AG04450 (cell line): ENCODE measurements around the gene CDC25A. TPM values are rescaled to one million over a fixed set of nuclear protein-coding genes. Genes with fewer than 3 reads are reported as not detected.
"Not testable (repeated sequence)": the region's sequence is repeated elsewhere in the genome, so short reads cannot be mapped to it uniquely, and the experiment has no call there.

Experiments
- CTCF ChIA-PET: fragments of 300-600, 350-600 bp; formaldehyde crosslinking; extraction: SDS; loops from one replicate; lab custom pipeline; 2022; ENCODE audit warnings: antibody characterized with exemption, inconsistent platforms; lab: Charles Lee
- POLR2A ChIA-PET: fragments of 350-600 bp; formaldehyde crosslinking; extraction: SDS; loops from one replicate; lab custom pipeline; 2021; ENCODE audit warnings: antibody characterized with exemption, inconsistent platforms; lab: Yijun Ruan, JAX
- DNase-seq: peaks from one replicate; pipeline ENCODE4 v3.0.0-alpha.2; 2011; ENCODE audit warnings: low read depth, low spot score
- H3K27ac ChIP-seq: one replicate; pipeline ENCODE4 v1.5.1; 2012; ENCODE audit warnings: low read depth, low read length, control low read depth
- H3K27me3 ChIP-seq: one replicate; pipeline ENCODE4 v1.6.0; 2012; ENCODE audit warnings: low read length; ENCODE audit not compliant: control insufficient read depth, insufficient read depth
- H3K4me3 ChIP-seq: 2 replicates; pipeline ENCODE4 v1.5.1; 2011; ENCODE audit warnings: mild to moderate bottlenecking, low read depth, low read length, control low read depth
- H3K9me3 ChIP-seq: 2 replicates; pipeline ENCODE4 v1.5.1; 2012; ENCODE audit warnings: low read length; ENCODE audit not compliant: control insufficient read depth, insufficient read depth
- polyA plus RNA-seq: library from polyadenylated mRNA; depleted of rRNA; stranded (reverse); fragments of >200 nt; gene quantifications from 2 replicates; pipeline ENCODE4 v1.2.3, GENCODE V29; 2011
- TF ChIP-seq, protein P1 (sequence below): IDR thresholded peaks from 2 replicates; pipeline ENCODE4 v1.5.1; 2011; ENCODE audit warnings: low read depth, low read length, control low read depth, inconsistent platforms

Gene CDC25A
- polyA plus RNA-seq, 1 experiment: 2.1 TPM

DNA sequence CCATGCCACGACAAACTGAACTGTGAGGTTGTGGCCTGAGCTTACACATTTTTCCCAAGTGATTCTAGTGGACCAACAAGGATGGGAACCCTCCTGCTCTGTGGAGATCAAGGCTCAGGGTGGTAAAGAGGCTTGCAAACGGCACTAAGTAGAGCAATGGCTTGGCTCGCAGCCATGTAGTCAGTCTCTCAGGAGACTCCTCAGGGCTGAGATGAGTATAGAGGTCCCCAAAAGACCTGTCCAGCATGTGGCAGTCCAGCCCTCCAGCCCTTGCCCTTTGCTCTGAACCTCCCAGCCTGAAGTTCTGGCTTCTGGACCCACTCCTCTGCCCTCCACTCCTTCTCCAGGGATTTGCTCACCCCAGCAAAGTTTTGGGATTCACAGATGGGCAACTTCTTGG lies 26.8 kb upstream of the CDC25A start:
- Histone ChIP-seq H3K9me3 (no peaks in the 10 kb centered on the region), H3K27ac (no peak overlapping the region), H3K27me3 (peaks cover 35% of the 10 kb centered on the region), H3K4me3 (no peak overlapping the region)
- no peak for DNase-seq
- CTCF ChIA-PET: no interaction called here
- POLR2A ChIA-PET: no interaction called here
- TF ChIP-seq, protein P1, sequence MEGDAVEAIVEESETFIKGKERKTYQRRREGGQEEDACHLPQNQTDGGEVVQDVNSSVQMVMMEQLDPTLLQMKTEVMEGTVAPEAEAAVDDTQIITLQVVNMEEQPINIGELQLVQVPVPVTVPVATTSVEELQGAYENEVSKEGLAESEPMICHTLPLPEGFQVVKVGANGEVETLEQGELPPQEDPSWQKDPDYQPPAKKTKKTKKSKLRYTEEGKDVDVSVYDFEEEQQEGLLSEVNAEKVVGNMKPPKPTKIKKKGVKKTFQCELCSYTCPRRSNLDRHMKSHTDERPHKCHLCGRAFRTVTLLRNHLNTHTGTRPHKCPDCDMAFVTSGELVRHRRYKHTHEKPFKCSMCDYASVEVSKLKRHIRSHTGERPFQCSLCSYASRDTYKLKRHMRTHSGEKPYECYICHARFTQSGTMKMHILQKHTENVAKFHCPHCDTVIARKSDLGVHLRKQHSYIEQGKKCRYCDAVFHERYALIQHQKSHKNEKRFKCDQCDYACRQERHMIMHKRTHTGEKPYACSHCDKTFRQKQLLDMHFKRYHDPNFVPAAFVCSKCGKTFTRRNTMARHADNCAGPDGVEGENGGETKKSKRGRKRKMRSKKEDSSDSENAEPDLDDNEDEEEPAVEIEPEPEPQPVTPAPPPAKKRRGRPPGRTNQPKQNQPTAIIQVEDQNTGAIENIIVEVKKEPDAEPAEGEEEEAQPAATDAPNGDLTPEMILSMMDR: no peak

DNA sequence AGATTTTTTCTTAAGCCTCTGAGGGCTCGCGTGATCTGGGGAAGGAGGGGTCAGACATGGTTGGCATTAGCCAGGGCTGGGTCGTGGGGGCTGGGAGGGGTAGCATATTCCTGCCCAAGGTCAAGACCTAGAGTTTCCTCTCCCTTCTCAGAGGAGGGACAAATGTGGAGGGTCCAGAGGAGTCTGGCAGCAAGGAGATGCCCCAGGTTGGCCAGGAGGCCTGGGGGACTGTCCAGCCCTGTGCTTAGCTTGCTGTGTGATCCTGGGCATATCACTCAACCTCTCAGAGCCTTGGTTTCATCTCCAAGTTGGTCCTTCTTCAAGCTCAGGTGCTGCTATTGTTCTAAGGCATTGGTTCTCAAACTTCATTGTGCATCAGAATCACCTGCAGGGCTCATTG lies 26.0 kb upstream of the CDC25A start:
- ChIA-PET CTCF (interaction anchor here (0.5 kb wide), 1 partner anchor 311 kb away, joined by 5 read pairs; no protein-coding TSS in a partner anchor), POLR2A (interaction anchor here (0.6 kb wide), 1 partner anchor 43 kb away, joined by 5 read pairs; no protein-coding TSS in a partner anchor)
- Histone ChIP-seq H3K9me3 (no peaks in the 10 kb centered on the region), H3K27me3 (peaks cover 35% of the 10 kb centered on the region), H3K4me3 (no peak overlapping the region), H3K27ac (no peak overlapping the region)
- TF ChIP-seq, protein P1: no peak
- no peak for DNase-seq

DNA sequence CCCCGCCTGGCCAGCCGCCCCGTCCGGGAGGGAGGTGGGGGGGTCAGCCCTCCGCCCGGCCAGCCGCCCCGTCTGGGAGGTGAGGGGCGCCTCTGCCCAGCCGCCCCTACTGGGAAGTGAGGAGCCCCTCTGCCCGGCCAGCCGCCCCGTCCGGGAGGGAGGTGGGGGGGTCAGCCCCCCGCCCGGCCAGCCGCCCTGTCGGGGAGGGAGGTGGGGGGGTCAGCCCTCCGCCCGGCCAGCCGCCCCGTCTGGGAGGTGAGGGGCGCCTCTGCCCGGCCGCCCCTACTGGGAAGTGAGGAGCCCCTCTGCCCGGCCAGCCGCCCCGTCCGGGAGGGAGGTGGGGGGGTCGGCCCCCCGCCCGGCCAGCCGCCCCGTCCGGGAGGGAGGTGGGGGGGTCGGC lies 23.6 kb upstream of the CDC25A start:
- H3K9me3 ChIP-seq, H3K27ac ChIP-seq, H3K4me3 ChIP-seq, CTCF ChIA-PET, DNase-seq, POLR2A ChIA-PET: not testable (repeated sequence)
- peaks cover 24% of the 10 kb centered on the region for H3K27me3 ChIP-seq

DNA sequence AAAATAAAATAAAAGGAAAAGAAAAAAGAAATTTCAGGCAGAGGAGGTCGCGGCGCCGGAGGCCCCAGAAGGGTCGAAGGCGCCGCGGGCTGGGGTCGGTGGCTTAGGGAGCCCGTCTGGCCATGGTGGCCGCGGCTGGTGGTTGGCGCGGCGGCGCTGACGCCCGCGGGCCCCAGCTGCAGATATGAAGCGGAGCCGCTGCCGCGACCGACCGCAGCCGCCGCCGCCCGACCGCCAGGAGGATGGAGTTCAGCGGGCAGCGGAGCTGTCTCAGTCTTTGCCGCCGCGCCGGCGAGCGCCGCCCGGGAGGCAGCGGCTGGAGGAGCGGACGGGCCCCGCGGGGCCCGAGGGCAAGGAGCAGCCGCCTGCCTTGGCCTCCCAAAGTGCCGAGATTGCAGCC lies 22.3 kb upstream of the CDC25A start:
- POLR2A ChIA-PET, CTCF ChIA-PET, H3K9me3 ChIP-seq, H3K4me3 ChIP-seq, H3K27ac ChIP-seq, DNase-seq: not testable (repeated sequence)
- peaks cover 15% of the 10 kb centered on the region for H3K27me3 ChIP-seq

DNA sequence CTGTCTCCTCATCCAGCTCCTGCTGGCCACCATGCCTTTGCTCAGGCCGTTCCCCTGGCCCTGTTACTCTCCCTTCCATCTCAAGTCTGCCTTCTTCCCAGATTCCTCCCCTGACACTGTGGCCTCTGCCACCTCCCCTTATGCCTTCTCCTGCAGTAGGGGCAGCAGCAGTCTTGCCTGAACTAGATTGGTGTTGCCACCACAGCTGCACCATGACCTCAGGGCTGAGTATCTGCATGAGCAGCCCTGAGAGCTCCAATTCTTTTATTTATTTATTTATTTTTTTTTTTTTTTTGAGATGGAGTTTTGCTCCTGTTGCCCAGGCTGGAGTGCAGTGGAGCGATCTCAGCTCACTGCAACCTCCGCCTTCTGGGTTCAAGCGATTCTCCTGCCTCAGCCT lies 21.2 kb upstream of the CDC25A start:
- no peak for DNase-seq
- CTCF ChIA-PET: no interaction called here
- POLR2A ChIA-PET: no interaction called here
- H3K27ac ChIP-seq: no peak overlapping the region
- H3K27me3 ChIP-seq: peaks cover 5% of the 10 kb centered on the region
- H3K4me3 ChIP-seq: no peak overlapping the region
- no peaks in the 10 kb centered on the region for H3K9me3 ChIP-seq
- TF ChIP-seq, protein P1: no peak

DNA sequence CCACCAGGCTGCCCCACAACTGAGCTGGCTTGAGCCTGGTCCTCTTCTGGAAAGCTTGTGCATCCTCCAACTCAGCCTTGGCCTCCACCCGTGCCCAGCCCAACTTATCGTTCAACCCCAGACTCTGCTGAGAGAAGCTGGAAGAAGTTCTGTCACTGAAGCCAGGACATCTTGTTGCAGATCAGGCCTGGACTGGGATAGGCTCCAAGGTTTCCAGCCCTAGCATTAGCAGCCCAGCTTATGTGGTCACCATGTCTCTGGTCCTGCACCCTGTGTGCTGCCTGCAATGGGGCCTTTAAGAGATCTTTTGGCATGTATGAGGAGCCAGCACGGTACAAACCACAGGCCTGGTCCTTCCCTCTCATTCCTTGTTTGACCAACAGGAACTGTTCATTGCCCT lies 19.9 kb upstream of the CDC25A start:
- ChIA-PET POLR2A (no interaction called here), CTCF (no interaction called here)
- DNase-seq: no peak
- H3K27ac ChIP-seq: no peak overlapping the region
- TF ChIP-seq, protein P1: no peak
- peaks cover 2% of the 10 kb centered on the region for H3K27me3 ChIP-seq
- H3K4me3 ChIP-seq: no peak overlapping the region
- no peaks in the 10 kb centered on the region for H3K9me3 ChIP-seq
